Activated CD4-positive, alpha-beta T cell treated with anti-CD3 and anti-CD28 coated beads, Interleukin-2, amount 50 U/mL, for 16 hours (primary cell): ENCODE measurements around the gene RUVBL2.
A peak's percentile ranks its signal among the peaks of the same experiment; 100 is the strongest.

Experiments
- DNase-seq: peaks from one replicate; pipeline ENCODE4 v3.0.0-alpha.2; 2020

RUVBL2 gene

DNA sequence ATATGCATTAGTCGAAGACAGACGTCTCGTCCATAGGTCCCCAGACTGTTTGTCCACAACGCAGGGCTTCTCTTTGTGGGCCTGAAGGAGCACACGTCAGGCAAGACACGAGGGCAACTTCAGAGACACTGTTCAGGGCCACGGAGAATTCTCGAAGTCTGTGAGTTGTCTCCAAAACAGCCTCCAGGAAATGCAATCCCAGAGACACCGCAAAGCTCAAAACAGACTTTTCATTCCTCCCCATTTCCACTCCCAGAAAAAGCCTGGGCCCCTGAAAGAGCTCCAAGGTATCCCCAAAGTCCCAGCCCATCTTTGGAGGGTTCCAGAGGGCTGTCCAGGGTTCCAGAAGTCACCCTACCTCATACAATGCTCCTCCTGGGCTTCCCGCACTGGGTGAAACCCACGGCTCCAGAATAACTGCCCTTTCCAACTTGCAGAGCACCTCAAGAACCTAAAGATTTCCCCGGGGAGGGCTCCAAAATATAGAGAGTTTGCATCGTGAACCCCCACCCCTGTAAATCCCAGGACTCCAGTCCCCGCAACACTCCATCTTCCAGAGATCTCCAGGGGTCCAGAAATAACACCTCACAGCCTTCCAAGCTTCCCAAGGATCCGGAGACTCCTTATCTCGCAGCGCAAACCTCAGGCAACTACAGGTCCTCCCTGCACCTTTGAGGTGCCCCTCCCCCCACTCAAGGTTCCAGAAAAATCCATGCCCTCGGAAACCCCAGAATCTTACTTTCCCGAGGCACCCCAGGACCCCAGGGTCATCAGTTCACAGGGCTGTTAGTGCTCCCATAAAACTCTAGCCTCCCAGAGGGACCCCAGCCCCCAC is 29.3 kb upstream of the RUVBL2 start:
- DNase-seq, result no peak

DNA sequence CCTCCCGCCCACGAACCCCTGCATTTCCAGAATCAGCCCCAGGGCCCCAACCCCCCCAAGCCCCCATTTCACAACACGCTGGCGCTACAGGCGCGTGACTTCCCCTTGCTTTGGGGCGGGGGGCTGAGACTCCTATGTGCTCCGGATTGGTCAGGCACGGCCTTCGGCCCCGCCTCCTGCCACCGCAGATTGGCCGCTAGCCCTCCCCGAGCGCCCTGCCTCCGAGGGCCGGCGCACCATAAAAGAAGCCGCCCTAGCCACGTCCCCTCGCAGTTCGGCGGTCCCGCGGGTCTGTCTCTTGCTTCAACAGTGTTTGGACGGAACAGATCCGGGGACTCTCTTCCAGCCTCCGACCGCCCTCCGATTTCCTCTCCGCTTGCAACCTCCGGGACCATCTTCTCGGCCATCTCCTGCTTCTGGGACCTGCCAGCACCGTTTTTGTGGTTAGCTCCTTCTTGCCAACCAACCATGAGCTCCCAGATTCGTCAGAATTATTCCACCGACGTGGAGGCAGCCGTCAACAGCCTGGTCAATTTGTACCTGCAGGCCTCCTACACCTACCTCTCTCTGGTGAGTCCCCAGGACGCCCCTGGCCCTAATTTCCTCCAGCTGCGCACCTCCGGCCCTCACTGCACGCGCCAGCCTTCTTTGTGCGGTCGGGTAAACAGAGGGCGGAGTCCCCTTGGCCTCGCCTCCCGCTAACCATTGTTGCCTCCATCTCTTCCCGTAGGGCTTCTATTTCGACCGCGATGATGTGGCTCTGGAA is 28.5 kb upstream of the RUVBL2 start, which contains the start of gene FTL:
Gene FTL (plus strand): TSS at position 270 of the 766 bp plus-strand sequence. CDS start 199 bp downstream, at position 469.
- peak; percentile 98 for DNase-seq

DNA sequence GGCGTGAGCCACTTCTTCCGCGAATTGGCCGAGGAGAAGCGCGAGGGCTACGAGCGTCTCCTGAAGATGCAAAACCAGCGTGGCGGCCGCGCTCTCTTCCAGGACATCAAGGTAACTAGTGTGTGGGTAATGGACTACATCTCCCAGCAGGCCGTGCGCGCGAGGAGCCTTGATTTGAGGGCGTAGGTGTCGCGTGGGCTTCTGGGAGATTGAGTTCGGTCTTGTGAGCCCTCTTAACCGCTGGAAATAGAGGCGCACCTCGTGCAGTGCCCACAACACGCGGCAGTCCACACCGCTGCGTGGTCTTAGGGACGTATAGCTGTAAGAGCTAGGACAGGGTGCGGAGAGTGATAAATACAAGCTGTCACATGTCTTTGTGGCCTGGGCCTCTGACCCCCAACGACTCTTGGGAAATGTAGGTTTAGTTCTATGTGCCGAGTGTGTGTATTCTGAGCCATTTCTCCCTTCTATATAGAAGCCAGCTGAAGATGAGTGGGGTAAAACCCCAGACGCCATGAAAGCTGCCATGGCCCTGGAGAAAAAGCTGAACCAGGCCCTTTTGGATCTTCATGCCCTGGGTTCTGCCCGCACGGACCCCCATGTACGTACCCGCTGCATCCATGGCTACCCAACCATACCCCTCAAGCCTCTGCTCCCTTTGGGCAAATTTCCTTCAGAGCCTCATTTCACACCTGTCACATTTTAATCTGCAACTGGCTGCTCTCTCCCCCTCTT is 27.7 kb upstream of the RUVBL2 start:
- DNase-seq, result peak; percentile 89

DNA sequence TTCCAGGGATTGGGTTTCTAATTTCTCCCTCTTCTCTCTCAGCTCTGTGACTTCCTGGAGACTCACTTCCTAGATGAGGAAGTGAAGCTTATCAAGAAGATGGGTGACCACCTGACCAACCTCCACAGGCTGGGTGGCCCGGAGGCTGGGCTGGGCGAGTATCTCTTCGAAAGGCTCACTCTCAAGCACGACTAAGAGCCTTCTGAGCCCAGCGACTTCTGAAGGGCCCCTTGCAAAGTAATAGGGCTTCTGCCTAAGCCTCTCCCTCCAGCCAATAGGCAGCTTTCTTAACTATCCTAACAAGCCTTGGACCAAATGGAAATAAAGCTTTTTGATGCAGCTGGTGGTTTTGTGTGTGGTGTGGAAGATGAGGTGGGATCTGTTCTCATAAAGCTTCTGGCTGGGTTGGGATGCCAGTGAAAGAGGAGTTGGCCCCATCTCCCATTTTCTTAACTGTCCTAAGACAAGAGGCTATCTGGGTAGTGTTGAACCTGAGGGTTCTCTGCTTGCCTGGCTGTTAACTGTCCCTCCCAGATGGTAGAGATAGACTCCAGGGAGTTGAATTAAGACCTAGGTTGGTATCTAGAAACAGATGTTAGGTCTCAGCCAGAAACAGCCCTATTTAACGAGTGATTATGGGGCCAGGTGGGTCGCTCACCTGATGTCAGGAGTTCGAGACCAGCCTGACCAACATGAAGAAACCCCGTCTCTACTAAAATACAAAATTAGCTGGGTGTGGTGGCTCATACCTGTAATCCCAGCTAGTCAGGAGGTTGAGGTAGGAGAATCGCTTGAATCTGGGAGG is 26.9 kb upstream of the RUVBL2 start:
- no peak for DNase-seq

DNA sequence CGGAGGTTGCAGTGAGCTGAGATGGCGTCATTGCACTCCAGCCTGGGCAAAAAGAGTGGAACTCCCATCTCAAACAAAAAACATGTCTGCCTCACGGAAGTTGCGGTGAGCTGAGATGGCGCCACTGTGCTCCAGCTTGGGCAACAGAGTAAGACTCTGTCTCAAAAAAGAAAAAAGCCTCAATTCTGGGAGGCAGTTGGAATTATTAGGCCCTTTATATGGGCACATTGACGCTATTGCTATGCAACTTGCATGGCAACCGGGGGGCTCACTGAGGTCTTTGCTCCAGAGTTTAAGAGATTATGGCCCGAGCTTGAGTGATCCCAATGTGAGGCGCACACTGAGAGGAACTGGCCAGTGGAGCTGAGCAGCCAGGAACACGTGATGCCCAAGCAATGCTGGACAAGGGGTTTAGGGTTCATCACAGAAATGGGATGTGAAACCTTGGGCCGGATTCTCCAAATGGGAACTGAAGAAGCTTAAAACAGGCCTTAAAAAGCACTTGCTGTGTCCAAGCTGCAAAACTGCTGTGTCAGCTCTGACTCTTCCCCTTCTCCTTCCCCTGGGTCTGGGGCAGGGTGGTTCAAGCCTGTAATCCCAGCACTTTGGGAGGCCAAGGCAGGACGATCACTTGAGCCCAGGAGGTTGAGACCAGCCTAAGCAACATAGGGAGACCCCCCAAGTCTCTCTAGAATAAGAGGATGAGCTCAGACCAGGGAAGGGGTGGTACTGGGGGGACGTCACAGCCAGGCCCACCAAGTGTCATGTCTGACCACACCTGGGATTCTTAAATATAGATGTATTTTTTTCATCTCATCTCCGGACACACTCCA is 26.1 kb upstream of the RUVBL2 start:
- DNase-seq, result peak; percentile 37

DNA sequence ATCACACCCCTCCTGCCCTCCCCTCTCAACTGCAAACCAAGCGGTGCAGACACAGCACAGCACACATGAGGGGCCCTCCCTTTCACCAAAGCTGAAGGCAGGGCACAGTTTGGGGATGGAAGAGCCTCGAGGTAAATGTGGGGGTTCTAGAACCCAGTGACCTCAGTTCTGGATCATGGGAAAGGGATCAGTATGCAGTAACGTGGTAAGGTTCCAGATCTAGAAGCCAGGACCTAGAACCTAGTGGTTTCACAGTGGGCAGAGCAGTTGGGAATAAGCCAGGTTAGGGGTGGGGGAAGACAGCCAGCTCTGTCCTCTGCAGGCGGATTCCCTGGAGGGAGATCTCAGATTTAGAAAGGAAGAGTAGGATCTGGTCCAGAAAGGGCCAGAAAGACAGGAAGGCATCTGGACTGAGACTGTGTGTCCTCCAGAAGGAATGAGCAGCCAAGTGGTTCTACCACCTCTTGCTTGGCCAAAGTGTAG is 25.5 kb upstream of the RUVBL2 start:
- no peak for DNase-seq

DNA sequence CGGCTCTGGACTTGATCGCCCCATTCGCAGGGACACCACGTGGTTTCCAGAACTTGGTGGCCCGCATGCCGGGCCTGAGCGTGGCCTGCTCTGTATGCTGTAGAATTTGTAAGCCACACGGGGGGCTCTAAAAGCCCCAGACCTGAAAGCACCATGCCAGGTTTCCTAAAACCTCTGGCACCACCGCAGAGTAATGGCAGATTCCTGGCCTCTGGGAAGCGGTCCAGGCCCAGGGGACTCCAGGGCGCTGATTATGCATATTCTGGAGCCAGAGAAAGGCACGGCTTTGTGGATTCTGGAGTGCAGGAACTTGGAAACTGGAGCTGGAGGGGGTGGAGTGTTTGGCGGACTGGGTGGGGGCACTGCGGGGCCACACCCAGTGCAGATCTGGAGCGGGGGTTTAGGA is 24.9 kb upstream of the RUVBL2 start:
- no peak for DNase-seq

DNA sequence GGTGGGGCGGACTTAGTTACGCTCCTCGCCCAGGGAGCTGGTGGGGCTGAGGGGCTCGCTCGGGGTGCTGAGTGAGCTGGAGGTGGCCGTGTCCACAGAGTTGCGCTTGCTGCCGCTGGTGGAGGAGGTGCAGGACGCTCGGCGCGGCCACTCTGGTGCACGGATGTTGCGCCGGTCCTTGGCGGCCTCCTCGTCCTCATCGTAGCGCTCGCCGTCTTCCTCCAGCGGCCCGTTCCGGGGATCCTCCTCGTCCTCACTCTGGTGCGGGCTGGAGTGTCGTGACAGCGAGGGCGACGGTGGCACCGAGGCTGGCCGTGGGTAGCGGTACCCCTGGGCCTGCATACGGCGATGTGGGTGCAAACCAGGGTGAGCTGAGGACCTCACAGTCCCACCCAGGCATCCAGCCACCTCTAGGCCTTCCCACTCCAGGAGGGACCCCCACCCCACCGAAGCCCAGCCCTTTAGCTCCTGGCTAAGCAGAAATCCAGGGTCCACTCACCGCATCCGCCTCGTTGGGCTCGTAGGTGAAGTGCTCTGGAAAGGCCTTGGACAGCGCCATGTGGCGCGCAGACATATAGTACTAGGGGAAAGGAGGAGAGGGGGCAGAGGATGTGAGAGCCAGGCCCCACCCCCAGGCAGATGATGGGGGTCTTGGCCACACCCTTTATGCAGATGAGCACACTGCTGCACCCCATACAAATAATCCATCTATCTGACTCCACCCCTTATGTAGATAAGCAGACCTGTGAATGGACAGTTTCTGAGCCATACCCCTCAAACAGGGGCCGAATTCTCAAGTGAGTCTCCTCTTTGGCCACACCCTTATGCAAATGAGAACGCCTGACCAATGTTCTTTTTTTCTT is 24.2 kb upstream of the RUVBL2 start:
- no peak for DNase-seq

DNA sequence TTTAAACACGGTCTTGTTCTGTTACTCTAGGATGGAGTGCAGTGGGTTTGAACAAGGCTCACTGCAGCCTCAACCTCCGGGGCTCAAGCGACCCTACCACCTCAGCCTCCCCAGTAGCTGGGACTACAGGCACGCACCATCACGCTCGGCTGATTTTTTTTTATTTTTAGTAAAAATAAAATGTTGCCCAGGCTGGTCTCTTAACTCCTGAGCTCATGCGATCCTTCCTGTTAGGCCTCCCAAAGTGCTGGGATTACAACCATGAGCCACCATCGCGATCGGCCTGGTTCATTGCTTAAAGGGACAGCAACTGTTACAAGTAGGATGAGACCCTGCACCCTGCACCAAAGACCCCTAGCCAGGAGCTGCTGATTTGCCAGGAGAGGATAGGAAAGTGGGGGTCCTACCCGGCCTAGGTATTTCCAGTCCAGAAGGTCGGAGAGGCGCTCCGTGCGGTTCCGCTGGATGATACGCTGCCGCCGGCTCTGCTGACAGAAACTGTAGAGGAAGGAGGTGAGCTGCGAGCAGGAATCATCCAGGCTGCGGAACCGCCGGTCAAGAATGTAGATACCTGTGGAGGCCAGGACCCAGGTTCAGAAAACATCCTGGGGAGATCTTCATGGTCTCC is 23.4 kb upstream of the RUVBL2 start:
- DNase-seq, result no peak

DNA sequence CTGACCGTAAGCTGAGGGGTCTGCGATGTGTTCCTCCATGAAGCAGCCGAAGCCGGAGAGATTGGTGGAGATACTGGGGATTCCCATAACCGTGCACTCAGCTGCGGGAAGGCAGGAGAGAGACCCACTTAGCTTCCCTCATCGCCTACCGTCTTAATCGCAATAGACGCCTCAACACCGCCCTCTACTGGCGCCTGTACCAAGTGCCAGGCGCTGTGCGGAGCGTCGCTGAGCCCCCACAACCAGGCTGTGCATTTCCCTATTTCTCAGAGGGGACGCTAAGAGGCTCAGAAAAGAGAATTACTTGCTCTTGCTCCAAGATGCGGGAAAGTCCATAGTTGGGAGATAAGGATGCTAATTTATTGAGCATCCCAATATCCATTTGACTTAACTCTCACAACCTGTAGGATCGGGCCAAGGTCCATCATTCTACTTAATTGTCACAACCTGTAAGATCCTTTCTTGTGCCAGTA is 22.7 kb upstream of the RUVBL2 start:
- peak; percentile 79 for DNase-seq

DNA sequence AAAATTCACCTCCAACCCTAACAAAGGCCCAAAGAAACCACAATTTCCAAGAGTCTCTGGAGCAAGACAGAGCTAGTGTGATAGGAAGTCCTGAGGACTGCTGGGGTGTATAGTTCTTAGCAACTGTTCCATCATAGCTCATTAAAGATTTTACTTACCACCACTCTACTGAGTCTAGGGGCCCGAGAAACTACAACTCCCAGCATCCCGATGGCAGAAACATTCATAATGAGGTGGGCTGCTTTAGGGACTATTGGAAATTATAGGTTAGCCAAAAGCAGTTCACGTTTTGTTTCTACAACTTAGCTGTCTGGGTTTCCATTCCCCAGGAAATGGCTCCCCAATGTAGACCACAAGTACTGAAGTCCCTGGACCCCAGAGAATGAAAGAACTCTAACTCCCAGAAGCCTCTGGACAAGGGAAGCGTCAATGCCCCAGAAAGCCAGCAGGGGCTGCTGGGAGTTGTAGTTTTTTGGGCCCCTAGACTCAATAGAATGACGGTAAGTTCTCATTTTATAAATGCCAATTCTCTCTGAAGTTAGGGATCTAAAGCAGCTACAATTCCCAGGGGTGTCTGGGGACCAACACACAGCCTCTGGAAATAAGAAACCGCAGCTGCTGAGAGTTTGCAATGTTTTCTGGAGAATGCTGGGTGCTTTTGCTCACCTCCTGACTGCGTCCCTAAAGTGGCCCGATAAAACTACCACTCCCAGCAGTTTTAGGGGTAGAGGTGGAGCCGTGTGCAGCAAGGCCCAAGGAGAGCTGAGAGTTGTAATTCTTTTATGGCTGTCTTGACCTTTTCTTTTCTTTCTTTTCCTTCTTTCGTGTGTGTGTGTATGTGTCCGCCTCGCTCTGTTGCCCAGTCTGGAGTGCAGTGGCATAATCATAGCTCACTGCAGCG is 17.5 kb upstream of the RUVBL2 start:
- peak; percentile 57 for DNase-seq

DNA sequence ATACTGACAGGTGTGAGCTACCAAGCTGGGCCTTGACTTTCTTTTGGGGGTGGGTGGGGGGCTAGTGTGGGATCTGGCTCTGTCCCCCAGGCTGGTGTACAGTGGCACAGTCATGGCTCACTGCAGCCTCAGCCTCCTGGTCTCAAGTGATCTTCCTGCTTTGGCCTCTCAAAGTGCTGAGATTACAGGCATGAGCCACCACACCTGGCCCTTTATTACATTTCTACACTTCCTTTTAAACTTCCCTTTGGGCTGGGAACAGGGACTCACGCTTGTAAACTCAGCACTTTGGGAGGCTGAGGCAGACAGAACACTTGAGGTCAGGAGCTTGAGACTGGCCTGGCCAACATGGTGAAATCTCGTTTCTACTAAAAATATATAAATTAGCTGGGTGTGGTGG is 16.6 kb upstream of the RUVBL2 start:
- DNase-seq, result no peak

DNA sequence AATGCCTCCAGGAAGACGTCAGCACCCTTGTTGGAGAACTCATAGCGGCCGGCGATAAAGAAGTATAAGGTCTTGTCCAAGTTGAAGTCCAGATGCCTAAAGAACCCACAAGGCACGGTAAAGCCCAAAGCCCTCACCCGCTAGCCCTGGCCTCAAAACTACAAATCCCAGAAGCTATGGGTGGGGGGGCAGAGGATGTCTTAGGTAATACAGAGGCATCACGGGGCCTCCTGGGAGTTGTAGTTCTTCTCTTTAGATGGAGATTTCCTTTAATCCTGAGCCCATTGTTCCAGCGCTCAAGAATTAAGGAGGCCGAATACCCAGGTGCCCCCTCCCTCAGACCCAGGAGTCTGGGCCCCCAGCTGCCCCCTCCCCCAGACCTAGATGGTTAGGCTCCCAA is 11.4 kb upstream of the RUVBL2 start:
- no peak for DNase-seq

DNA sequence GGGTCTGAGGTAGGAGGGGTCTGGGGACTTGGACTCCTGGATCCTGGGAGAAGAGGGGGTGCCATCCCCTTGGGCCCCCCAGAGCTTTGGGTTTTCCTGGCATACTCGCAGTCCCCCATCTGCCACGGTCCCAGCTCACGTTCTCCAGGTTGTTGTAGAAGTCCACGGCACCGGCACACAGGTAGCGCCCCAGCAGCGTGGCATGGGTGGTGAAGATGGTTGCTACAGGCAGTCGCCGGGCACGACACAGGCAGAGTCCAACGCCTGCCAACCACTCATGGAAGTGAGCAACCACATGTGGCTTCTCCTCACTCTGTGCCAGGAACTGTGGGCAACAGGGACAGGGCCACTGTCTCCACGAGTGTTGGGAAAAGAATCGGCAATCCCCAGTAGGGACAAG is 8.0 kb upstream of the RUVBL2 start:
- DNase-seq, result no peak

DNA sequence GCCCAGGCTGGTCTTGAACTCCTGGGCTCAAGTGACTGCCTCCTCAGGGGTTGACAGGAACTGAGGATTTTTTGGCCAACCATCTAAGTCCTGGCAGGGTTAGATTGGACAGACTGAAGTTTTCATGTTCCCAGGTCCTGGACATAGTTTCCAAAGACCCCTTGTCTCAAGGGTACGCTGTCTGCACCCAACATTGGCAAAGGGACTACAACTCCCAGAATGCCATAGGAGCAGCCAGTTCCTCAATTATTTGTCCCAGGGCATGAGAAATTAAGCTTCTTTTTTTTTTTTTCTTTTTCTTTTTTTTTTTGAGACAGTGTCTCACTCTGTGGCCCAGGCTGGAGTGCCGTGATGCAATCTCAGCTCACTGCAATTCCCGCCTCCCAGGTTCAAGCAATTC is 7.5 kb upstream of the RUVBL2 start:
- DNase-seq, result no peak

DNA sequence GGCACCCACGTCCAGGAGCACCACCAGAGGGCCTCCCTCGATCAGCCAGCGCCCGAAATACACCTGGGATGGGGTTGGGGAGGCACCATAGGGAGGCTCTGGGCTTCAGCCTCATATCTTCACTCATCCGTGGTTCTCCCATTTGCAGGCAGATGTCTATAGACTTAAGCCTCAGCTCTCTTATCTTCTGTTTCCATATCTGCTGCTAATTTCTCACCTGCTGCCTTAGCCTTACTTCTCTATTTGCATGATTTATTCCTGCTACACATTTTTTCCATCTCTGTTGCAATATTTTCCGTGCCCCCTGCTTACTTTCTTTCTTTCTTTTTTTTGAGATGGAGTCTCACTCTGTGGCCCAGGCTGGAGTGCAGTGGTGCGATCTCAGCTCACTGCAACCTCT is 6.4 kb upstream of the RUVBL2 start:
- DNase-seq, result no peak

DNA sequence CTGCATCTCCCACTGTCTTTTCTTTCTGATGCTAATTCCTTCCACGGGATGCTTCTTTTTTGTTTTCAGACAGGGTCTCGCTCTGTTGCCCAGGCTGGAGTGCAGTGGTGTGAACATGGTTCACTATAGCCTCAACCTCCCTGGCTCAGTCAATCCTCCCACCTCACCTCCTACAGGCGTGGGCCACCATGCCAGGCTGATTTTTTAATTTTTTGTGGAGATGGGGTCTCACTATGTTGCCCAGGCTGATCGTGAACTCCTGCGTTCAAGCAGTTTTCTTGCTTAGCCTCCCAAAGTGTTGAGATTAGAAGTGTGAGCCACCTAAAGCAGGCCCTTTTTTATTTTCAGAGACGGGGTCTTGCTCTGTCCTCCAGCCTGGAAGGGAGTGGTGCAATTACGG is 5.4 kb upstream of the RUVBL2 start:
- DNase-seq, result no peak

DNA sequence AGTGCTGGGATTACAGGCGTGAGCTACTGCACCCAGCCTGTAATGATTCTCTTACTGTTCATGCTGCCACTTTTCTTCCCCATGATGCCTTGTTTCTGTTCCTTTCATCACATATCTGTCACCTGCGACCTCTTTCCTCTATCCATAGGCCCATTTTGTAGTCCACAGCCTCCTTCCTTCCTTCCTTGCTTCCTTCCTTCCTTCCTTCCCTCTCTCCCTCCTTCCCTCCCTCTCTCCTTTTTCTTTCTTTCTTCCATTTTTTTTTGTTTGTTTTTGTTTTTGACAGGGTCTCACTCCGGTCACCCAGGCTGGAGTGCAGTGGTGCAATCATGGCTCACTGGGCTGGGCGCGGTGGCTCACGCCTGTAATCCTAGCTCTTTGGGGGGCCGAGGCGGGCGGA is 4.8 kb upstream of the RUVBL2 start:
- DNase-seq, result no peak
